ENCODE data around the gene IRX4. TPM values are rescaled to one million over a fixed set of nuclear protein-coding genes. Genes with fewer than 3 reads are reported as not detected.

Gene IRX4
- 0.16 TPM in 1 of 2 replicates, not detected in the other for total RNA-seq

GRCh38 chr5:1882337-1883119 is at the start of gene IRX4:
Gene IRX4 (minus strand): TSS chr5:1882925. CDS start chr5:1882647, 278 bp downstream.

Other genes starting within 250 kb of the IRX4 start
- gene MRPL36, start 83.1 kb downstream of the IRX4 start, total RNA-seq, result 16.7 and 30.0 TPM in 2 replicates
- 8.0 and 12.1 TPM in 2 replicates for gene NDUFS6, start 81.5 kb downstream of the IRX4 start, total RNA-seq